GM12878 (cell line): ENCODE data around the gene ZNF444. TPM values are rescaled to one million over a fixed set of nuclear protein-coding genes. Genes with fewer than 3 reads are reported as not detected.
A peak's percentile ranks its signal among the peaks of the same experiment; 100 is the strongest.

Source experiments
- ATF2 ChIP-seq: IDR thresholded peaks from 2 replicates; pipeline ENCODE4 v1.6.1; 2012; ENCODE audit warnings: low read length, inconsistent platforms
- EP300 ChIP-seq, 2 experiments: fragments of 150-350 bp in 1 of 2; IDR thresholded peaks; 2 replicates each; pipeline ENCODE4 v1.6.1; 2011 to 2012; ENCODE audit warnings: low read depth in 2 of 2, low read length in 2 of 2, borderline replicate concordance in 1 of 2, improper control_type of control experiment in 1 of 2, inconsistent platforms in 1 of 2; ENCODE audit not compliant: control insufficient read depth in 1 of 2
- GABPA ChIP-seq: IDR thresholded peaks from 2 replicates; pipeline ENCODE4 v1.6.1; 2014; ENCODE audit warnings: antibody characterized with exemption, low read depth, mild to moderate bottlenecking, inconsistent platforms
- NFXL1 ChIP-seq: fragments of 450-650 bp; IDR thresholded peaks from 2 replicates; pipeline ENCODE4 v1.6.1; 2017; ENCODE audit warnings: antibody characterized with exemption, mild to moderate bottlenecking, borderline replicate concordance
- NFYA ChIP-seq: IDR thresholded peaks from 2 replicates; pipeline ENCODE4 v1.6.1; 2011; ENCODE audit warnings: low read depth, mild to moderate bottlenecking, low read length, improper control_type of control experiment, borderline replicate concordance
- NR2F1 ChIP-seq: fragments of 450-650 bp; conservative IDR thresholded peaks from 2 replicates; pipeline ENCODE4 v1.6.1; 2017; ENCODE audit warnings: mild to moderate bottlenecking
- PKNOX1 ChIP-seq: fragments of 450-650 bp; IDR thresholded peaks from 2 replicates; pipeline ENCODE4 v1.6.1; 2016; ENCODE audit warnings: mild to moderate bottlenecking
- ZNF384 ChIP-seq: IDR thresholded peaks from 2 replicates; pipeline ENCODE4 v1.6.1; 2012; ENCODE audit warnings: low read depth, mild to moderate bottlenecking, low read length, improper control_type of control experiment, borderline replicate concordance
- ZNF622 ChIP-seq: fragments of 450-650 bp; IDR thresholded peaks from 2 replicates; pipeline ENCODE4 v1.6.1; 2017; ENCODE audit warnings: mild to moderate bottlenecking, inconsistent platforms
- polyA plus RNA-seq, 11 experiments: library from polyadenylated mRNA; depleted of rRNA in 4 of 11; unstranded in 6 of 11; stranded (reverse) in 5 of 11; fragments of >200 nt; fragmentation: Nextera tagmentation in 4 of 11; fragmentation: Illumina TruSeq in 1 of 11; extraction: Ambion mirVana in 4 of 11; extraction: Trizol in 1 of 11; gene quantifications; 1 replicate in 1 of 11; 2 replicates in 10 of 11; pipeline versions ENCODE4 v1.2.1 to v1.2.3, GENCODE V29; 2011 to 2016; ENCODE audit warnings: inconsistent platforms in 2 of 11, missing spikeins in 2 of 11, low read depth in 1 of 11
- total RNA-seq, 4 experiments: library from RNA; depleted of rRNA in 3 of 4; stranded (reverse); fragments of >200 nt in 3 of 4; fragmentation: Illumina TruSeq in 1 of 4; extraction: Trizol in 1 of 4; gene quantifications; 2 replicates each; pipeline versions ENCODE4 v1.2.1 to v1.2.3, GENCODE V29; 2013 to 2021
- TF ChIP-seq, protein P1 (sequence below): fragments of 450-650 bp; formaldehyde crosslinking; IDR thresholded peaks from 2 replicates; pipeline ENCODE4 v1.5.0; 2022; ENCODE audit warnings: mild to moderate bottlenecking, missing genetic modification characterization
- TF ChIP-seq, protein P2 (sequence below): fragments of 450-650 bp; IDR thresholded peaks from 2 replicates; pipeline ENCODE4 v1.6.1; 2016; ENCODE audit warnings: mild to moderate bottlenecking, moderate library complexity, borderline replicate concordance

ZNF444 gene
- total and polyA plus RNA-seq, 10 of the 15 experiments (the other 5 are each of a cell fraction or from before 2014, with no cell fraction given), result 0.45 to 28.2 (median 11.6) TPM

DNA sequence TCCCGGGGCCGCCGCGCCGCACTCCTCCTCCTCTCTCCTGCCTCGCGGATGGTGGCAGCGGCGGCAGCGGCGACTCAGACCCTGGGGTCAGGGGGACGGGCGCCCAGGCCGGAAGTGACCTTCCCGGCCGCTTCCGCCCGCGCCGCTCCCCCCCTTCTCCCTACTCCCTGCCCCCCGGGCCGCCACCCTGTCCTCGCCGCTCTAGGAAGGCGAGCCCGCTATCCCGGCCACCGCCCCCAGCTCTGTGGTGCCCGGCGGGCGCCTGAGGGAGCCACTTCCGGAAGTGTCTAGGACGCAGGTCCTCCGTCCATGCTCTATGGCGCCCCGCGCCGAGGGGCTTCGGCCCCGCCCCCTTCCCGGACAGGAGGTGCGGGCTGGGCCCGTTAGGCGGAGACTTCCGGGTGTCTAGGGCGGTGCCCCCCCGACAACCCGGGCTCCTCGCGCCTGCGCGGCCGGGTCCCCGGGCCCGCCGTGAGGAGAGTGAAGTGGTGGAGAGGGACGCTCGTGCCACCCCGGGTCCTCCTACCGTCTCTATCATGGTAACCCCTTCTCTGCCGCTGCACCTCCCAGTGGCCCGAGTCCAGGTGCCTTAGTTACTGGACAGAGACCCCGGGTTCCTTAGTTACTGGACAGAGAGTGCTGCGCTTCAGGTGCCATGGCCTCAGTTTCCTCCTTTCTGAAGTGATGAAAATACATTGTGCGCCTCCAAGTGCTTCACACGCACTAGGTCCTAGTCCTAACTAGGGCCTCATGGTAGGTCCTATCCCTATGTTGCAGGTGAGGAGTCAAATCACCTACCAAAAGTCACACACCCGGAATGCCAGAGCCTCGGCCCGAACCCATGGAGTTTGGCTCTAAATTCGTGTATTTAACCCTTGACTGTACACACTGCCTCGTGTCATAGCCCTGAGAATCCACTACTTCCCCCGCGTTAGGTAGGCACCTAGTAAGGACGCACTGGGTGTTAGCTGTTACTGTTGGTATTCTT lies 19.6 kb upstream of the ZNF444 start, which contains the start of gene ZNF787 (continued):
- TF ChIP-seq, protein P1, sequence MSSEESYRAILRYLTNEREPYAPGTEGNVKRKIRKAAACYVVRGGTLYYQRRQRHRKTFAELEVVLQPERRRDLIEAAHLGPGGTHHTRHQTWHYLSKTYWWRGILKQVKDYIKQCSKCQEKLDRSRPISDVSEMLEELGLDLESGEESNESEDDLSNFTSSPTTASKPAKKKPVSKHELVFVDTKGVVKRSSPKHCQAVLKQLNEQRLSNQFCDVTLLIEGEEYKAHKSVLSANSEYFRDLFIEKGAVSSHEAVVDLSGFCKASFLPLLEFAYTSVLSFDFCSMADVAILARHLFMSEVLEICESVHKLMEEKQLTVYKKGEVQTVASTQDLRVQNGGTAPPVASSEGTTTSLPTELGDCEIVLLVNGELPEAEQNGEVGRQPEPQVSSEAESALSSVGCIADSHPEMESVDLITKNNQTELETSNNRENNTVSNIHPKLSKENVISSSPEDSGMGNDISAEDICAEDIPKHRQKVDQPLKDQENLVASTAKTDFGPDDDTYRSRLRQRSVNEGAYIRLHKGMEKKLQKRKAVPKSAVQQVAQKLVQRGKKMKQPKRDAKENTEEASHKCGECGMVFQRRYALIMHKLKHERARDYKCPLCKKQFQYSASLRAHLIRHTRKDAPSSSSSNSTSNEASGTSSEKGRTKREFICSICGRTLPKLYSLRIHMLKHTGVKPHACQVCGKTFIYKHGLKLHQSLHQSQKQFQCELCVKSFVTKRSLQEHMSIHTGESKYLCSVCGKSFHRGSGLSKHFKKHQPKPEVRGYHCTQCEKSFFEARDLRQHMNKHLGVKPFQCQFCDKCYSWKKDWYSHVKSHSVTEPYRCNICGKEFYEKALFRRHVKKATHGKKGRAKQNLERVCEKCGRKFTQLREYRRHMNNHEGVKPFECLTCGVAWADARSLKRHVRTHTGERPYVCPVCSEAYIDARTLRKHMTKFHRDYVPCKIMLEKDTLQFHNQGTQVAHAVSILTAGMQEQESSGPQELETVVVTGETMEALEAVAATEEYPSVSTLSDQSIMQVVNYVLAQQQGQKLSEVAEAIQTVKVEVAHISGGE (CRISPR knock-in tag), result peak; percentile 40; the same call in 1 of the 2 replicates
- TF ChIP-seq, protein P2, sequence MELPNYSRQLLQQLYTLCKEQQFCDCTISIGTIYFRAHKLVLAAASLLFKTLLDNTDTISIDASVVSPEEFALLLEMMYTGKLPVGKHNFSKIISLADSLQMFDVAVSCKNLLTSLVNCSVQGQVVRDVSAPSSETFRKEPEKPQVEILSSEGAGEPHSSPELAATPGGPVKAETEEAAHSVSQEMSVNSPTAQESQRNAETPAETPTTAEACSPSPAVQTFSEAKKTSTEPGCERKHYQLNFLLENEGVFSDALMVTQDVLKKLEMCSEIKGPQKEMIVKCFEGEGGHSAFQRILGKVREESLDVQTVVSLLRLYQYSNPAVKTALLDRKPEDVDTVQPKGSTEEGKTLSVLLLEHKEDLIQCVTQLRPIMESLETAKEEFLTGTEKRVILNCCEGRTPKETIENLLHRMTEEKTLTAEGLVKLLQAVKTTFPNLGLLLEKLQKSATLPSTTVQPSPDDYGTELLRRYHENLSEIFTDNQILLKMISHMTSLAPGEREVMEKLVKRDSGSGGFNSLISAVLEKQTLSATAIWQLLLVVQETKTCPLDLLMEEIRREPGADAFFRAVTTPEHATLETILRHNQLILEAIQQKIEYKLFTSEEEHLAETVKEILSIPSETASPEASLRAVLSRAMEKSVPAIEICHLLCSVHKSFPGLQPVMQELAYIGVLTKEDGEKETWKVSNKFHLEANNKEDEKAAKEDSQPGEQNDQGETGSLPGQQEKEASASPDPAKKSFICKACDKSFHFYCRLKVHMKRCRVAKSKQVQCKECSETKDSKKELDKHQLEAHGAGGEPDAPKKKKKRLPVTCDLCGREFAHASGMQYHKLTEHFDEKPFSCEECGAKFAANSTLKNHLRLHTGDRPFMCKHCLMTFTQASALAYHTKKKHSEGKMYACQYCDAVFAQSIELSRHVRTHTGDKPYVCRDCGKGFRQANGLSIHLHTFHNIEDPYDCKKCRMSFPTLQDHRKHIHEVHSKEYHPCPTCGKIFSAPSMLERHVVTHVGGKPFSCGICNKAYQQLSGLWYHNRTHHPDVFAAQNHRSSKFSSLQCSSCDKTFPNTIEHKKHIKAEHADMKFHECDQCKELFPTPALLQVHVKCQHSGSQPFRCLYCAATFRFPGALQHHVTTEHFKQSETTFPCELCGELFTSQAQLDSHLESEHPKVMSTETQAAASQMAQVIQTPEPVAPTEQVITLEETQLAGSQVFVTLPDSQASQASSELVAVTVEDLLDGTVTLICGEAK, result peak; percentile 87
- TF ChIP-seq EP300 (IDR thresholded peaks at IDR 0.05; ENCODE audit: borderline replicate concordance in 1 of 2, control insufficient read depth in 1 of 2, low read depth in 2 of 2, low read length in 2 of 2) (no peak), PKNOX1 (peak; percentile 28; the same call in 1 of the 2 replicates), ZNF384 (no peak), ATF2 (no peak), ZNF622 (no peak), GABPA (peak; percentile 88), NFXL1 (no peak), NFYA (no peak), NR2F1 (peak; percentile 83)
